Activated CD8-positive, alpha-beta T cell treated with anti-CD3 and anti-CD28 coated beads for 36 hours (primary cell): Measurements from ENCODE around the gene NEK6. TPM values are rescaled to one million over a fixed set of nuclear protein-coding genes. Genes with fewer than 3 reads are reported as not detected.

ENCODE experiments used
- ATAC-seq: fragments of 200-7000 bp; cut with Tn5 transposase; one replicate; pipeline ENCODE4 v1.10.0; 2021; ENCODE audit warnings: mild to moderate bottlenecking, moderate library complexity
- CTCF ChIA-PET: fragments of 350-600 bp; sonication (Branson Sonifier 250); formaldehyde crosslinking; loops from one replicate; lab custom pipeline; 2021; ENCODE audit warnings: antibody characterized with exemption; lab: Charles Lee
- POLR2A ChIA-PET: fragments of 350-600 bp; sonication (Branson Sonifier 250); formaldehyde crosslinking; loops from one replicate; lab custom pipeline; 2021; ENCODE audit warnings: antibody characterized with exemption; lab: Charles Lee
- DNase-seq: peaks from one replicate; pipeline ENCODE4 v3.0.0-alpha.2; 2020
- H3K27ac Mint-ChIP-seq: one replicate; pipeline ENCODE4 v1.8.0; 2021; ENCODE audit warnings: mild to moderate bottlenecking, mixed read lengths
- H3K27me3 Mint-ChIP-seq: one replicate; pipeline ENCODE4 v1.8.0; 2021; ENCODE audit warnings: mixed read lengths
- H3K36me3 Mint-ChIP-seq: one replicate; pipeline ENCODE4 v1.8.0; 2021; ENCODE audit warnings: low read depth, mixed read lengths
- H3K4me1 Mint-ChIP-seq: one replicate; pipeline ENCODE4 v1.8.0; 2021; ENCODE audit warnings: low read depth, mixed read lengths
- H3K4me3 Mint-ChIP-seq: one replicate; pipeline ENCODE4 v1.8.0; 2021; ENCODE audit warnings: mild to moderate bottlenecking, moderate library complexity, mixed read lengths
- H3K9me3 Mint-ChIP-seq: one replicate; pipeline ENCODE4 v1.8.0; 2021; ENCODE audit warnings: mixed read lengths
- CTCF ChIP-seq: fragments of 200-600 bp; IDR thresholded peaks from one replicate; pipeline ENCODE4 v1.8.0; 2022; ENCODE audit warnings: antibody characterized with exemption, mild to moderate bottlenecking
- intact Hi-C: fragments of 100-400 bp; cut with micrococcal nuclease; formaldehyde crosslinking; loops from one replicate; pipeline ENCODE4 v1.10.0; 2022
- total RNA-seq, 2 experiments: library from RNA; stranded (reverse); gene quantifications; one replicate each; pipeline ENCODE4 v1.2.3, GENCODE V29; 2021

Gene NEK6
- total RNA-seq, 2 experiments from 2014 or later = 20.2 to 21.8 TPM

GRCh38 chr9:124258607-124259157 is 933 bp downstream of the NEK6 start:
- CTCF ChIA-PET = interaction anchor here (1.0 kb wide), 1 partner anchor 132 kb away, joined by 4 read pairs; no protein-coding TSS in a partner anchor
- no peak for DNase-seq
- peak; percentile 7 for ATAC-seq

GRCh38 chr9:124259158-124259808 is 1.5 kb downstream of the NEK6 start:
- CTCF ChIA-PET = interaction anchor here (1.0 kb wide), 1 partner anchor 133 kb away, joined by 4 read pairs; no protein-coding TSS in a partner anchor
- POLR2A ChIA-PET = interaction anchor here (0.8 kb wide), 1 partner anchor 63 kb away, joined by 3 read pairs; no protein-coding TSS in a partner anchor
- H3K4me3 Mint-ChIP-seq = peak overlapping the region; percentile 85
- H3K9me3 Mint-ChIP-seq = no peaks in the 10 kb centered on the region
- ATAC-seq (no peak), DNase-seq (no peak)
- peaks cover 41% of the 10 kb centered on the region for H3K27me3 Mint-ChIP-seq
- H3K4me1 Mint-ChIP-seq = peaks cover 46% of the 10 kb centered on the region
- peaks cover 6% of the 10 kb centered on the region for H3K36me3 Mint-ChIP-seq
- intact Hi-C loops = no loop called here
- no peak for TF ChIP-seq CTCF
- no peak overlapping the region for H3K27ac Mint-ChIP-seq

More at GRCh38 chr9:124258607-124259157, 933 bp downstream of the NEK6 start:
- intact Hi-C loops = no loop called here
- Mint-ChIP-seq H3K4me1 (peaks cover 52% of the 10 kb centered on the region), H3K4me3 (peak overlapping the region; percentile 85), H3K27ac (peak overlapping the region; percentile 77), H3K36me3 (peaks cover 6% of the 10 kb centered on the region), H3K27me3 (peaks cover 41% of the 10 kb centered on the region), H3K9me3 (no peaks in the 10 kb centered on the region)
- POLR2A ChIA-PET = interaction anchor here (0.8 kb wide), 1 partner anchor 64 kb away, joined by 3 read pairs; no protein-coding TSS in a partner anchor
- TF ChIP-seq CTCF = no peak

GRCh38 chr9:124260769-124261603 is 3.2 kb downstream of the NEK6 start:
- Mint-ChIP-seq H3K27ac (no peak overlapping the region), H3K9me3 (no peaks in the 10 kb centered on the region), H3K4me1 (peaks cover 37% of the 10 kb centered on the region), H3K4me3 (no peak overlapping the region), H3K27me3 (peaks cover 41% of the 10 kb centered on the region), H3K36me3 (peaks cover 6% of the 10 kb centered on the region)
- intact Hi-C loops = no loop called here
- no peak for TF ChIP-seq CTCF
- no peak for DNase-seq
- ChIA-PET POLR2A (no interaction called here), CTCF (no interaction called here)
- peak; percentile 13 for ATAC-seq

GRCh38 chr9:124261736-124262648 is 4.2 kb downstream of the NEK6 start:
- H3K9me3 Mint-ChIP-seq = no peaks in the 10 kb centered on the region
- ChIA-PET POLR2A (no interaction called here), CTCF (no interaction called here)
- TF ChIP-seq CTCF = no peak
- intact Hi-C loops = no loop called here
- H3K36me3 Mint-ChIP-seq = peaks cover 6% of the 10 kb centered on the region
- ATAC-seq = no peak
- peaks cover 34% of the 10 kb centered on the region for H3K27me3 Mint-ChIP-seq
- no peak overlapping the region for H3K27ac Mint-ChIP-seq
- peaks cover 30% of the 10 kb centered on the region for H3K4me1 Mint-ChIP-seq
- H3K4me3 Mint-ChIP-seq = no peak overlapping the region
- no peak for DNase-seq
